ENCODE data around the gene OGT.

- no peak for TF ChIP-seq CTCF (IDR thresholded peaks at IDR 0.05)
- TF ChIP-seq POLR2A (IDR thresholded peaks at IDR 0.05): no peak
These were observed 32.7 kb downstream of the OGT start for GRCh38 chrX:71565474-71566041.
